NCI-H1105 (cell line): ENCODE measurements around the gene MAK.
A peak's percentile ranks its signal among the peaks of the same experiment; 100 is the strongest.
"Not testable (repeated sequence)": the region's sequence is repeated elsewhere in the genome, so short reads cannot be mapped to it uniquely, and the experiment has no call there.

ENCODE experiments used
- DNase-seq: peaks from one replicate; lab custom pipeline; 2025; lab: John Stamatoyannopoulos, UW

The MAK gene

GRCh38 chr6:10853849-10854300 lies 15.5 kb upstream of the MAK start:
- DNase-seq, result not testable (repeated sequence)

GRCh38 chr6:10852361-10852960 lies 14.1 kb upstream of the MAK start:
- DNase-seq, result no peak

- no peak for DNase-seq
These were observed 12.4 kb upstream of the MAK start for GRCh38 chr6:10850728-10851127.

GRCh38 chr6:10849901-10850300 lies 11.6 kb upstream of the MAK start:
- DNase-seq, result no peak

GRCh38 chr6:10847684-10848083 lies 9.3 kb upstream of the MAK start:
- no peak for DNase-seq

GRCh38 chr6:10843554-10843953 lies 5.2 kb upstream of the MAK start:
- no peak for DNase-seq

DNA sequence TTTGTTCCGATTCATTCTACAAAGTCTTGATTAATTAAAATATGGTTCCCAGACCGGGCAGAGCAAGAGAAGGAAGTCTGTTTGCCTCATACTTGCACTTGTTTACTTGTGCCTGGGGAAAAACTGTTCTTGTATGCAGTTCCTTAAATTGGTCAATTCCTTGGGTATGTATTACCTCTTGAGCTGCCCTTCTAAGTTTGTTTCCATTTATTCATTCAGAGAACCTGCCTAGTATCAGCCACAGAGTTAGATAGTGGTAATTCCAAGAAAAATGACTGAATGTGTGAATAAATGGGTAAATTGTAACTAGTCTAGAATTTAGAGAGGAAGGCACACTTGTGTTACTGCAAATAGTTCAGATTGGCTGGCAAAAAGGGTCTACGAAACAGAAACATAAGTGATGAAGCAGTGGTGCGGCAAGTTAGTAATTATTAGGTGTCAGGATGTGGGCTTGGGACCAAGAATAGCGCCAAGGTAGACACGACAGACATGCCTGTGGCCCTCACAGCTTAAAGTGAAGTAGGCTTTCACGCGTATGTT lies 525 bp upstream of the MAK start:
- no peak for DNase-seq

- no peak for DNase-seq
These were observed 731 bp downstream of the MAK start for GRCh38 chr6:10837622-10837994.

- DNase-seq, result no peak
These were observed 1.2 kb downstream of the MAK start for GRCh38 chr6:10837009-10837621.

- no peak for DNase-seq
These were observed 3.5 kb downstream of the MAK start for GRCh38 chr6:10834823-10835222.

- no peak for DNase-seq
These were observed 6.7 kb downstream of the MAK start for GRCh38 chr6:10831609-10832008.

GRCh38 chr6:10824819-10825218 lies 13.5 kb downstream of the MAK start:
- DNase-seq, result no peak

DNA sequence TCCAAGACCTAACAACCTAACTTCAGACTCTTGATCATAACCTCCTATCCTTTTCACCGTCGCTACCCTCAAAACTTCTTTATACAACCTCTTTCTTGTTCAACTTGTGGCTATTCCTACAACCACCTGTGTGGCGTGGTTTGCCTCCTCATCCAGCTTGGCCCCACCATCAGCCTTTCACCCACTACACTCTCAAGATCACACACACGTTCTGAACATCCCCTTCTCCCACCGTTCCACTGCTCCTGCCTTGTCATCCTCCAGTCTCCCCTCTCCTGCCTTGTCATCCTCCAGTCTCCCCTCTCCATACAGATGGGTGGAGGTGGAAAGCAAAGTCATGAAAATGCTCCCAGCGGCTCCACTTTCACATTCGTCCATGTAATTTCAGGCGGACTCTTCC lies 14.0 kb downstream of the MAK start:
- no peak for DNase-seq

GRCh38 chr6:10814176-10814575 lies 24.2 kb downstream of the MAK start:
- DNase-seq, result not testable (repeated sequence)

DNA sequence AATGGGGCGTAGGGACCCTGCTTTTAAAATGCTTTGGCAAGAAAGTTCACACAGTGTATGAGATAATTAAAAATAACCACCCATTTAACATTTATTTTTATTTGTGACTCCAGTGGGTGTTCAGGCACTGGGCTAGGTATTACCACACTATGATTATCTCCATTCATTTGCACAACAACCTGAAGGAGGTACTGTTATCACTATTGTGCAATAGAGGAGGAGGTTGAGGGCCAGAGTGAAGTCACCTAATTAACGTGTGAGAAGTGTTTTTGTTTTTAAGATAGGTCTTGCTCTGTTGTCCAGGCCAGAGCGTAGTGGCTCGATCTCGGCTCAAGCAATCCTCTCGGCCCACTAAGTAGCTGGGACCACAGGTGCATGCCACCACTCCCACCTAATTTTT lies 29.2 kb downstream of the MAK start:
- DNase-seq, result no peak

DNA sequence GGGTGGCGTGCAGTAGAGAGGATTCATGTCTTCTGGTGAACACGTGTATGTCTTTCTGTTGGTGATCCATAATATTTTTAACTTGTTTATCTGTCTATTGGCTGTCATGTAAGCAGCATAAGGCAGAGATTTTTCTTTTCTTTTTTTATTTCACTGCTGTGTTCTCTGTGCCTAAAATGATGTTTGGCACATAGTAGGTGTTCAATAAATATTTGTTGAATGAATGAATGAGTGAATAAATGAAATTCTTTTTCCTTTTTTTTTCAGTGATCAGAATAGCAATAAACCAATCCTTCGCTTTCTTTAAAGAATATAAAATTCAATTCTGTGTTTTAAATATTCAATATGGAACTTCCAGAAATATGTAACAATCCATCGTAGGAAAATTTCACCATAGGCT lies 30.0 kb downstream of the MAK start:
- no peak for DNase-seq

DNA sequence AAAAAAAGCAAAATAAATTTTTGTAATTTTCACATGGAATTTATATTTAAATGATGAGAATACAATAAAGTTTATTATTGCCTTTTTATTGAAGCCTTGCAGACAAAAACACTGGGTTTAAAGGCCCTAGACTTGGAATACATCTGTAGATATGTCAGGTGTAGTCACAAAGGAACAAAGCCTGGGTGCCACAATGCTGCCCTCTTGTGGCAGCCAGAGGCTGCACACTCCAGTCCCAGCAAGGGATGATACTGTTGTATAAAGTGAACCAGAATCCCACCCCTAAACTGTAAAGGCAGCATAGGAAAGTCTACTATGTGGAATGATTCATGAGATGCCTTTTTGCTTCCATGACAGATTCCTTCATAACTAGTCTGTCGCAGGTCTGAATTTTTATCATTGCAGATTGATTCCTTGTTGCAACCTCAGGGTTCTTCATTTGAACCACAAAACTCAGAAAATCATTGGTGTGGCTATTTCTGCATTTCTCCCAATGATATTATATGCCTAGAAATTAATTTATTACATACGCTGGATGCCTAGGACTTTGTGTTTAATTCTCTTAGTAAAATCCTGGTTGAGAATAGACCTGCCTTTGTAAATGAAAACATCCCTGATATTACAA lies 37.0 kb downstream of the MAK start:
- peak; percentile 54 for DNase-seq

DNA sequence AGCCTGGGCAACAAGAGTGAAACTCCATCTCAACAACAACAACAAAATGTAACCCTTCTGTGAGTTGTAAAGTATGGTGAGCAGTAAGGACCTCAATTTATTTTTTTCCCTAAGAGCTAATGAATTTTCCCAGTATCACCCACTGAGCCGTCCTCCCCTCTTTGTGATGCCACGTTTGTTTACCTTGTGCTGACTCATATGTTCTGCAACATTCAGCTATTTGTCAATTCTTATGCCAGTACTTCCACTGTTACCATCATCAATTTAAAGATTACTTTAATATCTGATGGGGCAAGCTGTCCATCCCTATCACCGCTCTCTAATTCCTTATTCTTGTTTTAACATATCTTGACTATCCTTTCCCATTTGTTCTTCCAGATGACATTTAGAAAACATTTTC lies 37.5 kb downstream of the MAK start:
- no peak for DNase-seq

DNA sequence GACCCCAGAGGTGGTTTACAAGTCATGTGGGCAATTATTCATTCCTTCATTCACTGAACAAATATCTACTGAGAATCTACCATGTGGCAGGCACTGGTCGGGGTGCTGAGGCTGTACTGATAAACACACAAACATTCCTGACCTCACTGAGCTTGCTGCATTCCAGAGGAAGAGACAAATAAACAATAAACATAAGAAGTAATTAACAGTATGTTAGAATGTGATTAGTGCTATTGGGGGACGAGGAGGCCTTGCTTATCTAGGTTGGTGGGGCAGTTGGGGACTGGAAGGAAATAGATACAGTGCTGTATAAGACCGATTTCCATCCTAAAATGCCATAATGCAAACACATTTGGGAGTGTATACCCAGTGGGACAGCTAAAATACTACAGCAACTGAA lies 44.1 kb downstream of the MAK start:
- DNase-seq, result no peak

- no peak for DNase-seq
These were observed 44.6 kb downstream of the MAK start for GRCh38 chr6:10793695-10794094.

GRCh38 chr6:10793035-10793434 lies 45.3 kb downstream of the MAK start:
- no peak for DNase-seq

DNA sequence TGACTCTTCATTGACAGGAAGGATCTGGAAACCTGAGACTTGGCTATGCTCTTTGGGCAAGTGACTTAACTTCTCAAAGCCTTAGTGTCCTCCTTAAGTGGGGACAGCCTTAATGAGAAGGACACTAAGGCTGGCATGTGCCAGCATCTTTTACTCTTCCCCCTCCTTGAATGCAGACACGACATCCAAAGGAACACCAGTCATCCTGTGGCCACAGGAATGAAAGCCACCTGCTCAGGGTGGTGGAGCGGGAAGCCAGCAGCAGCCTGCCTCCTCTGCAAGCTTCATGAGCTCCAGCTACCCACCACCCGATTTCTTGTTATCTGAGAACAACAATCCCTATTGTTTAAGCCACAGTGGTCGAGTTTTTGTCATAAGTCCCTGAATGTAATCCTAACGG lies 46.2 kb downstream of the MAK start:
- no peak for DNase-seq

DNA sequence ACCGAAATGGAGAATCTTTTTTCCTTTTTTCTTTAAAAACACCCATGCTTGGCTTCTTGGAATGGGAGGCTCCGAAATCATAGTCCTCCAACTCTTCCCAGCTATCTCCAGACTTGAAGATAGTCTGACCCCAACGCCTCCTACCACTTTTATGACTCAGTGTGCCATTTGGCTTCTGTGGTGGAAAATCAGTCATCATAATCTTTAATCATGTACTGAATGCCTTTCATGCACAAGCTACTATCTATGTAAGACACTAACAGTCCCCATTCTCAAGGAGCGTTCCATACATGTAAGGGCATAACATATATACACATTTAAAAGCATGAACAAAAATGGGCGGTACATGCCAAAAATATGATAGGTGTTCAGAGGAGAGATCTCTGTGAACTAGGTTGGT lies 46.7 kb downstream of the MAK start:
- no peak for DNase-seq

DNA sequence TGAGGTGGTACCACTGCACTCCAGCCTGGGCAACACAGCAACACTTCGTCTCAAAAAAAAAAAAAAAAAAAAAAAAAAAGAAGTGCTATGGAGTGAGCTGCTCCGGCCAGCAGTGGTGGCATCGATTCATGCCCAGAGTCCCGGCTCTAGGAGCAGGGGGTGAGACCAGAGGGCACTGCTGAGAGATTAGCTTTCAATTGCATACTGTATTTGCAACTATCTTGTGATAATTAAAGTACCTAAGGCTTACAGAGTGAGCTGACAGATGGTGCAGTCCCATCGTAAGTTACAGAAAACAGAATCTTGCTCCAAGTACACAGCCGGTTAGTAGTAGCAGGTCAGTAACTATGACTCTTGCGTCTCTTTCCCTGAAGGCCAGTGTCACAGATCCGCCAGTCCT lies 59.3 kb downstream of the MAK start:
- no peak for DNase-seq
